Limb (tissue), 2 donors: ENCODE results near the gene MACC1.
"Not testable (repeated sequence)": the region's sequence is repeated elsewhere in the genome, so short reads cannot be mapped to it uniquely, and the experiment has no call there.

Experiments used
- DNase-seq, 2 donors: peaks; one replicate each; pipeline ENCODE4 v3.0.0-alpha.2; 2016; ENCODE audit errors: extremely low spot score in 2 of 2

MACC1 gene

GRCh38 chr7:20207811-20208210, 9.4 kb downstream of the MACC1 start:
- DNase-seq, result not testable (repeated sequence)

GRCh38 chr7:20206104-20206896, 10.9 kb downstream of the MACC1 start:
- no peak for DNase-seq

- no peak for DNase-seq
Measured at GRCh38 chr7:20203316-20203715, 13.9 kb downstream of the MACC1 start.

GRCh38 chr7:20201380-20201779, 15.8 kb downstream of the MACC1 start:
- no peak for DNase-seq

GRCh38 chr7:20200971-20201370, 16.2 kb downstream of the MACC1 start:
- no peak for DNase-seq

- no peak for DNase-seq
Measured at GRCh38 chr7:20200361-20200760, 16.8 kb downstream of the MACC1 start.

GRCh38 chr7:20199015-20199737, 18.0 kb downstream of the MACC1 start:
- DNase-seq, result no peak

- no peak for DNase-seq
Measured at GRCh38 chr7:20198260-20198659, 18.9 kb downstream of the MACC1 start.

- no peak for DNase-seq
Measured at GRCh38 chr7:20197837-20198236, 19.3 kb downstream of the MACC1 start.

- no peak for DNase-seq
Measured at GRCh38 chr7:20197125-20197748, 19.9 kb downstream of the MACC1 start.

- no peak for DNase-seq
Measured at GRCh38 chr7:20194343-20194995, 22.7 kb downstream of the MACC1 start.

GRCh38 chr7:20193873-20194272, 23.3 kb downstream of the MACC1 start:
- no peak for DNase-seq

- no peak for DNase-seq
Measured at GRCh38 chr7:20193242-20193777, 23.9 kb downstream of the MACC1 start.

- DNase-seq, result no peak
Measured at GRCh38 chr7:20191391-20191869, 25.8 kb downstream of the MACC1 start.

- no peak for DNase-seq
Measured at GRCh38 chr7:20190560-20191390, 26.4 kb downstream of the MACC1 start.

- DNase-seq, result no peak
Measured at GRCh38 chr7:20189852-20190251, 27.3 kb downstream of the MACC1 start.

GRCh38 chr7:20188567-20188966, 28.6 kb downstream of the MACC1 start:
- no peak for DNase-seq

- DNase-seq, result not testable (repeated sequence)
Measured at GRCh38 chr7:20187850-20188249, 29.3 kb downstream of the MACC1 start.

GRCh38 chr7:20185988-20186387, 31.2 kb downstream of the MACC1 start:
- DNase-seq, result no peak

- DNase-seq, result no peak
Measured at GRCh38 chr7:20183086-20183485, 34.1 kb downstream of the MACC1 start.
